Measurements from ENCODE around the gene CTAG2.
"Not testable (repeated sequence)": the region's sequence is repeated elsewhere in the genome, so short reads cannot be mapped to it uniquely, and the experiment has no call there.

CTAG2 gene

GRCh38 chrX:154653413-154653812 is at the start of gene CTAG2:
Gene CTAG2 (minus strand): TSS chrX:154653579. CDS start chrX:154653515, 64 bp downstream.
- DNase-seq (ENCODE audit: low read depth) = not testable (repeated sequence)

GRCh38 chrX:154698630-154699248 is 45.4 kb upstream of the CTAG2 start:
- DNase-seq (ENCODE audit: low read depth) = no peak

- DNase-seq (ENCODE audit: low read depth) = no peak
These were observed 43.3 kb upstream of the CTAG2 start for GRCh38 chrX:154696676-154697045.

- DNase-seq (ENCODE audit: low read depth) = no peak
These were observed 42.7 kb upstream of the CTAG2 start for GRCh38 chrX:154695911-154696675.

- DNase-seq (ENCODE audit: low read depth) = no peak
These were observed 40.0 kb upstream of the CTAG2 start for GRCh38 chrX:154693394-154693793.

- not testable (repeated sequence) for DNase-seq (ENCODE audit: low read depth)
These were observed 37.1 kb upstream of the CTAG2 start for GRCh38 chrX:154690438-154690837.

GRCh38 chrX:154672084-154672483 is 18.7 kb upstream of the CTAG2 start:
- DNase-seq (ENCODE audit: low read depth) = not testable (repeated sequence)

- not testable (repeated sequence) for DNase-seq (ENCODE audit: low read depth)
These were observed 17.5 kb upstream of the CTAG2 start for GRCh38 chrX:154670848-154671247.

GRCh38 chrX:154661899-154662298 is 8.5 kb upstream of the CTAG2 start:
- no peak for DNase-seq (ENCODE audit: low read depth)

GRCh38 chrX:154661170-154661569 is 7.8 kb upstream of the CTAG2 start:
- no peak for DNase-seq (ENCODE audit: low read depth)

GRCh38 chrX:154660541-154660940 is 7.2 kb upstream of the CTAG2 start:
- DNase-seq (ENCODE audit: low read depth) = no peak

- no peak for DNase-seq (ENCODE audit: low read depth)
These were observed 5.6 kb upstream of the CTAG2 start for GRCh38 chrX:154658957-154659356.

GRCh38 chrX:154658187-154658586 is 4.8 kb upstream of the CTAG2 start:
- no peak for DNase-seq (ENCODE audit: low read depth)

GRCh38 chrX:154657226-154657805 is 3.9 kb upstream of the CTAG2 start:
- DNase-seq (ENCODE audit: low read depth) = no peak

- no peak for DNase-seq (ENCODE audit: low read depth)
These were observed 2.4 kb upstream of the CTAG2 start for GRCh38 chrX:154655786-154656185.

- DNase-seq (ENCODE audit: low read depth) = no peak
These were observed 2.0 kb upstream of the CTAG2 start for GRCh38 chrX:154655346-154655745.

- no peak for DNase-seq (ENCODE audit: low read depth)
These were observed 1.5 kb upstream of the CTAG2 start for GRCh38 chrX:154654925-154655324.

GRCh38 chrX:154654372-154654771 is 993 bp upstream of the CTAG2 start:
- no peak for DNase-seq (ENCODE audit: low read depth)

- no peak for DNase-seq (ENCODE audit: low read depth)
These were observed 354 bp downstream of the CTAG2 start for GRCh38 chrX:154653048-154653401.

GRCh38 chrX:154652311-154653047 is 900 bp downstream of the CTAG2 start:
- no peak for DNase-seq (ENCODE audit: low read depth)

GRCh38 chrX:154650221-154650510 is 3.2 kb downstream of the CTAG2 start:
- no peak for DNase-seq (ENCODE audit: low read depth)

GRCh38 chrX:154649503-154650220 is 3.7 kb downstream of the CTAG2 start:
- DNase-seq (ENCODE audit: low read depth) = no peak
